Measurements from ENCODE around the gene COL7A1. TPM values are rescaled to one million over a fixed set of nuclear protein-coding genes. Genes with fewer than 3 reads are reported as not detected.

Gene COL7A1
- total RNA-seq, 4 donors from 2014 or later, result 0.66 to 1.7 (median 1.1) TPM

DNA sequence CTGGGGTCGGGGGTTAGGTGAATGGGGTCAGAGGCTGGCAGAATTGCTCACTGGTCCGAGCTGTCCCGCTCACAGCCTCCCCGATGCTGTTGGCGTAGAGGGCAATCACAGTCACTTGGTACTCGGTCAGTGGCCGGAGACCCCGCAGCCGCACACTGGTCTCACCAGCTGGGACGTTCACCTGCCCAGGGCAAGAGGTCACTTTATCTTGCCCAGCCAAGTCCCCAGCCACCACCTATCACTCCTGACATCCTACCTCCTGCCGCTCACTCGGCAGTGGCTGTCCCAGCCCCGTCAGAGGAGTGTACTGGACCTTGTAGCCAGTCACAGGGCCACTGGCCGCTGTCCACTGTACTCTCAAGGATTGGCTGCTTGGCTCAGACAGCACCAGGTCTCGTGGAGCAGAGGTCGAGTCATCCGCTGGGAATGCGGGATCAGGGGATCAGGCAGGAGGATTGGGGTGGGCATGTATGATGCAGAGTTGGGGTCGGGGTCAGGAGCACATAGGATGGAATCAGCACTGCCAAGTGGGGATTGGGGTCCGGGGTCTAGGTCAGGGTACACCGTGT, 2.5 kb downstream of the COL7A1 start:
- H3K36me3 ChIP-seq, result no peaks in the 10 kb centered on the region
- peaks cover 24 to 28% of the 10 kb centered on the region in 2 donors for H3K4me1 ChIP-seq
- H3K27me3 ChIP-seq, result no peaks in the 10 kb centered on the region
- no peak overlapping the region for H3K4me3 ChIP-seq
- TF ChIP-seq, protein P1, sequence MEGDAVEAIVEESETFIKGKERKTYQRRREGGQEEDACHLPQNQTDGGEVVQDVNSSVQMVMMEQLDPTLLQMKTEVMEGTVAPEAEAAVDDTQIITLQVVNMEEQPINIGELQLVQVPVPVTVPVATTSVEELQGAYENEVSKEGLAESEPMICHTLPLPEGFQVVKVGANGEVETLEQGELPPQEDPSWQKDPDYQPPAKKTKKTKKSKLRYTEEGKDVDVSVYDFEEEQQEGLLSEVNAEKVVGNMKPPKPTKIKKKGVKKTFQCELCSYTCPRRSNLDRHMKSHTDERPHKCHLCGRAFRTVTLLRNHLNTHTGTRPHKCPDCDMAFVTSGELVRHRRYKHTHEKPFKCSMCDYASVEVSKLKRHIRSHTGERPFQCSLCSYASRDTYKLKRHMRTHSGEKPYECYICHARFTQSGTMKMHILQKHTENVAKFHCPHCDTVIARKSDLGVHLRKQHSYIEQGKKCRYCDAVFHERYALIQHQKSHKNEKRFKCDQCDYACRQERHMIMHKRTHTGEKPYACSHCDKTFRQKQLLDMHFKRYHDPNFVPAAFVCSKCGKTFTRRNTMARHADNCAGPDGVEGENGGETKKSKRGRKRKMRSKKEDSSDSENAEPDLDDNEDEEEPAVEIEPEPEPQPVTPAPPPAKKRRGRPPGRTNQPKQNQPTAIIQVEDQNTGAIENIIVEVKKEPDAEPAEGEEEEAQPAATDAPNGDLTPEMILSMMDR (IDR thresholded peaks at IDR 0.05 in 4 of 5, conservative IDR thresholded peaks at IDR 0.05 in 1 of 5), result no peak
- TF ChIP-seq POLR2A (IDR thresholded peaks at IDR 0.05), result no peak
- no peak for DNase-seq
- intact Hi-C loops (cut with DNase I; ENCODE audit: low total_unique reads), result no loop called here
- in situ Hi-C loops (cut with MboI; ENCODE audit: low sequenced_read_pairs in 4 of 4), result no loop called here
- H3K9me3 ChIP-seq, result no peaks in the 10 kb centered on the region
- no peak for ATAC-seq
- no peak overlapping the region for H3K27ac ChIP-seq

DNA sequence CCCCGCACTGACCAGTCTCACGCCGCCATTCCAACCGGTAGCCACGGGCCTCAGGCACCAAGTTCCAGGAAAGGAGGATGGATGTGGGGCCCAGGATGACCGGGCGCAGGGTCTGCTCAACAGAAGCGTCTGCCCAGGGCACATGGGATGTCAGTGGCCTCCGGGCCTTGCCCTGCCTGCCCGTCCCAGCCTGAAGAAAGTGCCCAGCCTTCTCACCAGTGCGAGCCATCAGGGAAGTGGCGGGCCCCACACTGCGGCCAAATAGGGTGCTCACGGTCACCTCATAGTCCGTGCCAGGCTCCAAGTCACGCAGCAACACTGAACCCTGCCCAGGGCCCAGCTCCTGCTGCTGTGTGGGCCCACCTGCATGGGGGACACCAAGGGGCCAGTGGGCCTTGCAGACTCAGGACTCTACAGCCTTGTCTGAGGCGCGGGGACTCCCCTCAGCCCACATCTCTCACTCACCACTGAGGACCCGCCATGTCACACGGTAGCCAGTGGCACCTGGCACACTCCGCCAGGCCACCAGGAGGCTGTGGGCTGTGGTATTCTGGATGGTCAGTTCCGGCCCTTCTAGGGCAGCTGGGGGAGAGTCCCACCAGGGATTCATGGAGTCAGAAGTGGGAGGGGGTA, 3.1 kb downstream of the COL7A1 start:
- H3K27ac ChIP-seq, result no peak overlapping the region
- intact Hi-C loops (cut with DNase I; ENCODE audit: low total_unique reads), result no loop called here
- H3K4me1 ChIP-seq, result peaks cover 18 to 22% of the 10 kb centered on the region in 2 donors
- no peak overlapping the region for H3K4me3 ChIP-seq
- ATAC-seq (no peak), DNase-seq (no peak)
- H3K27me3 ChIP-seq, result no peaks in the 10 kb centered on the region
- H3K36me3 ChIP-seq, result no peaks in the 10 kb centered on the region
- TF ChIP-seq, protein P1 (IDR thresholded peaks at IDR 0.05 in 4 of 5, conservative IDR thresholded peaks at IDR 0.05 in 1 of 5), result no peak
- no peak for TF ChIP-seq POLR2A (IDR thresholded peaks at IDR 0.05)
- in situ Hi-C loops (cut with MboI; ENCODE audit: low sequenced_read_pairs in 4 of 4), result no loop called here
- no peaks in the 10 kb centered on the region for H3K9me3 ChIP-seq

DNA sequence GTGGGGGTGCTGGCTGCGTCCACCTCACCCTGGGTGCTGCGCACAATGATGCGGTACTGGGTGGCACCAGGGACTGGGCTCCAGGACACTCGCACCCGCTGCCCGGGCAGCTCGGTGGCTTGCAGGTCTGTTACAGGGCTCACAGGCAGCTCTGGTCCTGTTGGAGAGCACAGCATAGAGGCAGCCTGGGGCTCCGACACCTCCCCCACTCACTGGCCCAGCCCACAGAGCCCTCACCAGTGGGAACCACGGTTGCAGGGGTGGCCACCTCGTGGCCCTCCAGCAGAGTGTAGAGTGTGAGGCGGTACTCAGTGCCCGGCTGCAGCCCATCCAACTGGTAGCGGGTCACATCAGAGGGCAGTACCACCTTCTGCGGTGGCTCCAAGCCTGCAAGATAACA, 3.7 kb downstream of the COL7A1 start:
- H3K4me1 ChIP-seq, result peaks cover 12 to 18% of the 10 kb centered on the region in 2 donors
- no peak overlapping the region for H3K4me3 ChIP-seq
- ATAC-seq, result no peak
- no peaks in the 10 kb centered on the region for H3K9me3 ChIP-seq
- no peak overlapping the region for H3K27ac ChIP-seq
- no peaks in the 10 kb centered on the region for H3K27me3 ChIP-seq
- in situ Hi-C loops (cut with MboI; ENCODE audit: low sequenced_read_pairs in 4 of 4) (no loop called here), intact Hi-C loops (cut with DNase I; ENCODE audit: low total_unique reads) (no loop called here)
- no peak for DNase-seq
- TF ChIP-seq, protein P1 (IDR thresholded peaks at IDR 0.05 in 4 of 5, conservative IDR thresholded peaks at IDR 0.05 in 1 of 5), result no peak
- no peak for TF ChIP-seq POLR2A (IDR thresholded peaks at IDR 0.05)
- H3K36me3 ChIP-seq, result no peaks in the 10 kb centered on the region

DNA sequence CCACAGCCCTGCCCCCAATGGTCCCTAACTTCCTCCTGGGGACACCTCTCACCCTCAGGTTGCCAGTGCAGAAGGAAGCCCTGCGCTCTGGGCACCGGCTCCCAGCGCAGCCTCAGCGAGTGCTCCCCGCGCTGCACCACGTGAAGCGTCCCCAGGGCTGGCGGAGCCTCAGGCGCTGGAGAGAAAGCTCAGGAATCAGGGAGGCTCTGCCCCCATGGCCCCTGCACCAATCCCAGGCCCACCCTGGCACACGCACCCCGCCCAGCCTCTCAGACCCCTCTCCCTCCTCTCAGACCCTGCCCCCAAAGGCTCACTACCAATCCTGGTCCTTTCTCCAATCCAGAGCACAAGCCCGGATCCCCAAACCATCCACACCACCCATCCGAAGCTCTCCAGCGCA, 6.9 kb downstream of the COL7A1 start:
- Histone ChIP-seq H3K27me3 (no peaks in the 10 kb centered on the region), H3K4me3 (no peak overlapping the region), H3K9me3 (no peaks in the 10 kb centered on the region), H3K4me1 (no peaks in the 10 kb centered on the region), H3K27ac (no peak overlapping the region), H3K36me3 (no peaks in the 10 kb centered on the region)
- in situ Hi-C loops (cut with MboI; ENCODE audit: low sequenced_read_pairs in 4 of 4) (no loop called here), intact Hi-C loops (cut with DNase I; ENCODE audit: low total_unique reads) (no loop called here)
- TF ChIP-seq POLR2A (IDR thresholded peaks at IDR 0.05), result no peak
- TF ChIP-seq, protein P1 (IDR thresholded peaks at IDR 0.05 in 4 of 5, conservative IDR thresholded peaks at IDR 0.05 in 1 of 5), result no peak
- ATAC-seq (no peak), DNase-seq (no peak)

All from gastrocnemius medialis (tissue), 4 donors.